Neural crest cell (in vitro differentiated cells): Measurements from ENCODE around the gene LIN28A. TPM values are rescaled to one million over a fixed set of nuclear protein-coding genes. Genes with fewer than 3 reads are reported as not detected.
A peak's percentile ranks its signal among the peaks of the same experiment; 100 is the strongest.

Experiments used
- DNase-seq: peaks from one replicate; pipeline ENCODE4 v3.0.0; 2021; ENCODE audit warnings: low read depth, mixed read lengths, low spot score
- H3K27ac Mint-ChIP-seq: one replicate; pipeline ENCODE4 v1.8.0; 2021; ENCODE audit warnings: mild to moderate bottlenecking, mixed read lengths; ENCODE audit not compliant: unreplicated experiment
- H3K27me3 Mint-ChIP-seq: 2 replicates; pipeline ENCODE4 v1.8.0; 2021; ENCODE audit warnings: low read depth, mild to moderate bottlenecking, mixed read lengths
- H3K36me3 Mint-ChIP-seq: 2 replicates; pipeline ENCODE4 v1.8.0; 2021; ENCODE audit warnings: low read depth, mild to moderate bottlenecking, mixed read lengths
- H3K4me1 Mint-ChIP-seq: 2 replicates; pipeline ENCODE4 v1.8.0; 2021; ENCODE audit warnings: mixed read lengths
- H3K4me3 Mint-ChIP-seq: one replicate; pipeline ENCODE4 v1.8.0; 2021; ENCODE audit warnings: mild to moderate bottlenecking, mixed read lengths
- H3K9me3 Mint-ChIP-seq: 2 replicates; pipeline ENCODE4 v1.8.0; 2021; ENCODE audit warnings: mixed read lengths
- CTCF ChIP-seq: fragments of 200-600 bp; sonication (generic); conservative IDR thresholded peaks from 2 replicates; pipeline ENCODE4 v1.5.0; 2021; ENCODE audit warnings: antibody characterized with exemption, mild to moderate bottlenecking
- total RNA-seq: library from RNA; stranded (reverse); gene quantifications from 2 replicates; pipeline ENCODE4 v1.2.1, GENCODE V29; 2021

The LIN28A gene
- total RNA-seq, 1 donor from 2014 or later: 445 TPM

- no peaks in the 10 kb centered on the region for H3K4me1 Mint-ChIP-seq
- H3K4me3 Mint-ChIP-seq: no peak overlapping the region
- TF ChIP-seq CTCF: no peak
- H3K27me3 Mint-ChIP-seq: no peaks in the 10 kb centered on the region
- no peaks in the 10 kb centered on the region for H3K9me3 Mint-ChIP-seq
- peak overlapping the region; percentile 53 for H3K27ac Mint-ChIP-seq
- H3K36me3 Mint-ChIP-seq: peaks cover 18% of the 10 kb centered on the region
- no peak for DNase-seq
These were observed 39.3 kb downstream of the LIN28A start for GRCh38 chr1:26449868-26450267.

GRCh38 chr1:26450908-26451307 is 40.3 kb downstream of the LIN28A start:
- H3K27me3 Mint-ChIP-seq: no peaks in the 10 kb centered on the region
- no peaks in the 10 kb centered on the region for H3K9me3 Mint-ChIP-seq
- H3K27ac Mint-ChIP-seq: no peak overlapping the region
- H3K36me3 Mint-ChIP-seq: peaks cover 16% of the 10 kb centered on the region
- TF ChIP-seq CTCF: no peak
- no peak overlapping the region for H3K4me3 Mint-ChIP-seq
- DNase-seq: no peak
- H3K4me1 Mint-ChIP-seq: no peaks in the 10 kb centered on the region

GRCh38 chr1:26452459-26453183 is 42.0 kb downstream of the LIN28A start:
- DNase-seq: no peak
- no peak for TF ChIP-seq CTCF
- no peaks in the 10 kb centered on the region for H3K4me1 Mint-ChIP-seq
- peaks cover 9% of the 10 kb centered on the region for H3K36me3 Mint-ChIP-seq
- H3K4me3 Mint-ChIP-seq: no peak overlapping the region
- H3K27ac Mint-ChIP-seq: no peak overlapping the region
- H3K9me3 Mint-ChIP-seq: no peaks in the 10 kb centered on the region
- H3K27me3 Mint-ChIP-seq: no peaks in the 10 kb centered on the region

- H3K9me3 Mint-ChIP-seq: no peaks in the 10 kb centered on the region
- H3K27ac Mint-ChIP-seq: no peak overlapping the region
- no peak for TF ChIP-seq CTCF
- H3K36me3 Mint-ChIP-seq: peaks cover 6% of the 10 kb centered on the region
- H3K27me3 Mint-ChIP-seq: no peaks in the 10 kb centered on the region
- no peak overlapping the region for H3K4me3 Mint-ChIP-seq
- no peaks in the 10 kb centered on the region for H3K4me1 Mint-ChIP-seq
- no peak for DNase-seq
These were observed 48.5 kb downstream of the LIN28A start for GRCh38 chr1:26459148-26459547.

GRCh38 chr1:26459573-26460031 is 49.0 kb downstream of the LIN28A start:
- DNase-seq: no peak
- H3K4me1 Mint-ChIP-seq: no peaks in the 10 kb centered on the region
- no peak overlapping the region for H3K27ac Mint-ChIP-seq
- H3K36me3 Mint-ChIP-seq: peaks cover 7% of the 10 kb centered on the region
- no peak for TF ChIP-seq CTCF
- no peak overlapping the region for H3K4me3 Mint-ChIP-seq
- H3K9me3 Mint-ChIP-seq: no peaks in the 10 kb centered on the region
- H3K27me3 Mint-ChIP-seq: no peaks in the 10 kb centered on the region
